ENCODE data around the gene MXRA8.
"Not testable (repeated sequence)": the region's sequence is repeated elsewhere in the genome, so short reads cannot be mapped to it uniquely, and the experiment has no call there.

MXRA8 gene

GRCh38 chr1:1390675-1391074, 32.3 kb upstream of the MXRA8 start:
- no peak for FAIRE-seq

GRCh38 chr1:1388078-1388472, 29.7 kb upstream of the MXRA8 start:
- FAIRE-seq, result no peak

GRCh38 chr1:1387098-1388077, 29.0 kb upstream of the MXRA8 start:
- FAIRE-seq, result no peak

GRCh38 chr1:1385931-1386330, 27.6 kb upstream of the MXRA8 start:
- FAIRE-seq, result no peak

- not testable (repeated sequence) for FAIRE-seq
These were observed 27.0 kb upstream of the MXRA8 start for GRCh38 chr1:1385339-1385738.

GRCh38 chr1:1381294-1381693, 22.9 kb upstream of the MXRA8 start:
- no peak for FAIRE-seq

- no peak for FAIRE-seq
These were observed 22.5 kb upstream of the MXRA8 start for GRCh38 chr1:1380860-1381259.

- no peak for FAIRE-seq
These were observed 19.3 kb upstream of the MXRA8 start for GRCh38 chr1:1377540-1378205.

- FAIRE-seq, result no peak
These were observed 18.3 kb upstream of the MXRA8 start for GRCh38 chr1:1376551-1377226.

- peak; percentile 99 for FAIRE-seq
These were observed 16.7 kb upstream of the MXRA8 start, which contains the start of gene AURKAIP1 for GRCh38 chr1:1374929-1375662. Gene AURKAIP1, minus strand, starts transcription at chr1:1375207. Its CDS starts 451 bp downstream, at chr1:1374756.

- no peak for FAIRE-seq
These were observed 16.2 kb upstream of the MXRA8 start for GRCh38 chr1:1374589-1374928.

- no peak for FAIRE-seq
These were observed 15.6 kb upstream of the MXRA8 start for GRCh38 chr1:1373815-1374588.

GRCh38 chr1:1373051-1373814, 14.9 kb upstream of the MXRA8 start:
- no peak for FAIRE-seq

- no peak for FAIRE-seq
These were observed 13.7 kb upstream of the MXRA8 start for GRCh38 chr1:1371746-1372711.

- no peak for FAIRE-seq
These were observed 13.0 kb upstream of the MXRA8 start for GRCh38 chr1:1371364-1371745.

- FAIRE-seq, result no peak
These were observed 12.5 kb upstream of the MXRA8 start for GRCh38 chr1:1370771-1371300.

GRCh38 chr1:1370094-1370493, 11.7 kb upstream of the MXRA8 start:
- FAIRE-seq, result not testable (repeated sequence)

GRCh38 chr1:1367315-1367714, 9.0 kb upstream of the MXRA8 start:
- no peak for FAIRE-seq

GRCh38 chr1:1366699-1367066, 8.3 kb upstream of the MXRA8 start:
- no peak for FAIRE-seq
